Small intestine (tissue), 7 donors: Measurements from ENCODE around the gene CYP4A22. TPM values are rescaled to one million over a fixed set of nuclear protein-coding genes. Genes with fewer than 3 reads are reported as not detected.

Source experiments
- DNase-seq, 2 donors: peaks; one replicate each; pipeline versions ENCODE4 v3.0.0 to v3.0.0-alpha.2; 2013
- FAIRE-seq: peaks from 2 replicates; lab custom pipeline; 2012; peaks lifted over from hg19 to GRCh38; lab: Jason Lieb, UNC
- H3K27ac ChIP-seq, 3 donors: one replicate each; pipeline ENCODE4 v1.5.1; 2013; ENCODE audit warnings: low read length in 2 of 3, mild to moderate bottlenecking in 2 of 3, control low read depth in 1 of 3, inconsistent platforms in 1 of 3, low read depth in 1 of 3, moderate library complexity in 1 of 3
- H3K27me3 ChIP-seq, 3 donors: one replicate each; pipeline ENCODE4 v1.6.1; 2013; ENCODE audit warnings: low read length in 3 of 3, inconsistent platforms in 1 of 3; ENCODE audit not compliant: control insufficient read depth in 3 of 3, insufficient read depth in 3 of 3
- H3K36me3 ChIP-seq, 3 donors: one replicate each; pipeline ENCODE4 v1.6.1; 2013; ENCODE audit warnings: low read length in 3 of 3, inconsistent platforms in 1 of 3, low read depth in 1 of 3, mild to moderate bottlenecking in 1 of 3, moderate library complexity in 1 of 3; ENCODE audit not compliant: control insufficient read depth in 3 of 3, insufficient read depth in 2 of 3
- H3K4me1 ChIP-seq, 3 donors: one replicate each; pipeline ENCODE4 v1.6.1; 2013; ENCODE audit warnings: low read length in 2 of 3, inconsistent platforms in 1 of 3, low read depth in 1 of 3, mild to moderate bottlenecking in 1 of 3, moderate library complexity in 1 of 3; ENCODE audit not compliant: control insufficient read depth in 3 of 3, insufficient read depth in 2 of 3
- H3K4me3 ChIP-seq, 3 donors: one replicate each; pipeline ENCODE4 v1.5.1; 2013; ENCODE audit warnings: low read length in 3 of 3, control low read depth in 1 of 3, inconsistent platforms in 1 of 3, low read depth in 1 of 3, mild to moderate bottlenecking in 1 of 3, moderate library complexity in 1 of 3
- H3K9me3 ChIP-seq, 2 donors: one replicate each; pipeline ENCODE4 v1.6.1; 2013; ENCODE audit warnings: low read depth in 1 of 2, low read length in 1 of 2; ENCODE audit not compliant: control insufficient read depth in 2 of 2, insufficient read depth in 1 of 2
- WGBS, 3 donors: extraction: QIAGEN DNeasy Blood & Tissue Kit; methylation state at CpG; one replicate each; pipeline ENCODE4 v1.1.7; 2013; 5-methylcytosine and 5-hydroxymethylcytosine counted together
- polyA plus RNA-seq, 4 donors: library from polyadenylated mRNA; stranded (reverse) in 3 of 4; unstranded in 1 of 4; fragments of 200-250 nt in 3 of 4; fragments of 120-200 nt in 1 of 4; gene quantifications; one replicate each; pipeline versions ENCODE4 v1.2.1 to v1.2.3, GENCODE V29; 2013
- donor health status: healthy with polysubstance abuse.
- donor health status: control.
- donor health status: control.
- donor health status: Bipolar disorder and iron deficiency.
- donor health status: healthy.

Gene CYP4A22
- polyA plus RNA-seq, 4 donors, result 0.01 to 1.3 (median 0.54) TPM; not detected in 1

- H3K36me3 ChIP-seq, result no peaks in the 10 kb centered on the region
- FAIRE-seq, result no peak
- no peak overlapping the region for H3K4me3 ChIP-seq
- WGBS, 3 donors, result 82 to 90% (median 87%) methylated on average over 4 of the region's 4 CpGs
- no peak for DNase-seq
- H3K9me3 ChIP-seq, result no peaks in the 10 kb centered on the region
- H3K27ac ChIP-seq, result no peak overlapping the region
- H3K4me1 ChIP-seq, result peaks cover 0 to under 1% (median 0%) of the 10 kb centered on the region in 3 donors
- H3K27me3 ChIP-seq, result peaks cover 0 to 8% (median 0%) of the 10 kb centered on the region in 3 donors
Observed at GRCh38 chr1:47198214-47198613, 61.0 kb downstream of the CYP4A22 start.

Other genes starting within 250 kb of the CYP4A22 start
- 1 to 10 TPM in 1 of 4 donors, under 1 TPM in 2, not detected in 1; 0.09 to 3.6 (median 0.16) TPM for gene CYP4A11, start 196.0 kb upstream of the CYP4A22 start, polyA plus RNA-seq
- gene CYP4X1, start 113.8 kb upstream of the CYP4A22 start, polyA plus RNA-seq, result 1 to 10 TPM in 1 of 4 donors, under 1 TPM in 2, not detected in 1; 0.67 to 5.5 (median 0.77) TPM
- under 1 TPM in 2 of 4 donors, not detected in 2; 0.06 to 0.10 TPM for gene CYP4Z1, start 70.2 kb upstream of the CYP4A22 start, polyA plus RNA-seq
- gene PDZK1IP1, start 52.6 kb downstream of the CYP4A22 start, polyA plus RNA-seq, result 100 to 1,000 TPM in 1 of 4 donors, 10 to 100 TPM in 1, 1 to 10 TPM in 2; 5.1 to 134 (median 14.0) TPM
- gene TAL1, start 94.8 kb downstream of the CYP4A22 start, polyA plus RNA-seq, result 1 to 10 TPM in 2 of 4 donors, under 1 TPM in 2; 0.27 to 4.7 (median 0.92) TPM
- gene STIL, start 176.7 kb downstream of the CYP4A22 start, polyA plus RNA-seq, result 1 to 10 TPM in 3 of 4 donors, under 1 TPM in 1; 0.54 to 5.5 (median 3.2) TPM
- 100 to 1,000 TPM; 130 to 257 (median 165) TPM for gene CMPK1, start 196.3 kb downstream of the CYP4A22 start, polyA plus RNA-seq